GM18498 (cell line): Measurements from ENCODE around the gene GOT1.

Experiments
- ATAC-seq: cut with Tn5 transposase; IDR thresholded peaks from one replicate; pipeline ENCODE4 v1.9.1; 2021; ENCODE audit warnings: mild to moderate bottlenecking, moderate library complexity; ENCODE audit not compliant: unreplicated experiment

GOT1 gene

GRCh38 chr10:99365311-99365710 is 65.1 kb downstream of the GOT1 start:
- no peak for ATAC-seq

GRCh38 chr10:99364125-99364524 is 66.3 kb downstream of the GOT1 start:
- ATAC-seq, result no peak

GRCh38 chr10:99360934-99361333 is 69.5 kb downstream of the GOT1 start:
- no peak for ATAC-seq

DNA sequence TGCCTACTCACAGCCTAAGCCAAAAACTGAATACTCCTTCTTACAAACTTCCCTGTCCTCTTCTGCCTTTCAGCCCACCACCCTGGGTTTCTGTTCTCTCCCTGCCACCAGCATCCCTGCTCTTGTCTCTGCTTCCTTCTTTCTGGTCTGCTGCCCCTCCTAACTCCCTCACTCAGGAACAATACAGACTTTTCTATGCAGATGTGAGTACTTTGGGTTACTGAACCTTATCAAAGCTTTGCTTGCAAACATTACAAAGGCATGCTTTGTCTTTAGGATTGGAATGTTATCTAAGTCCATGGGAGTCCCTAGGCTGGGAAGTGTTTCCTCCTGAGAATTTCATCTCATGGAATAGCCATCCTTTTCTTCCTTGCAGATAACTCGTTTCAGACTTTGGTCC is 72.3 kb downstream of the GOT1 start:
- no peak for ATAC-seq

GRCh38 chr10:99357691-99358090 is 72.7 kb downstream of the GOT1 start:
- no peak for ATAC-seq

GRCh38 chr10:99353182-99353581 is 77.2 kb downstream of the GOT1 start:
- no peak for ATAC-seq

- ATAC-seq, result no peak
Measured at GRCh38 chr10:99347672-99348071, 82.8 kb downstream of the GOT1 start.
